Measurements from ENCODE around the gene F13A1.

GRCh38 chr6:6196762-6197161, 123.7 kb downstream of the F13A1 start:
- TF ChIP-seq, protein P1, sequence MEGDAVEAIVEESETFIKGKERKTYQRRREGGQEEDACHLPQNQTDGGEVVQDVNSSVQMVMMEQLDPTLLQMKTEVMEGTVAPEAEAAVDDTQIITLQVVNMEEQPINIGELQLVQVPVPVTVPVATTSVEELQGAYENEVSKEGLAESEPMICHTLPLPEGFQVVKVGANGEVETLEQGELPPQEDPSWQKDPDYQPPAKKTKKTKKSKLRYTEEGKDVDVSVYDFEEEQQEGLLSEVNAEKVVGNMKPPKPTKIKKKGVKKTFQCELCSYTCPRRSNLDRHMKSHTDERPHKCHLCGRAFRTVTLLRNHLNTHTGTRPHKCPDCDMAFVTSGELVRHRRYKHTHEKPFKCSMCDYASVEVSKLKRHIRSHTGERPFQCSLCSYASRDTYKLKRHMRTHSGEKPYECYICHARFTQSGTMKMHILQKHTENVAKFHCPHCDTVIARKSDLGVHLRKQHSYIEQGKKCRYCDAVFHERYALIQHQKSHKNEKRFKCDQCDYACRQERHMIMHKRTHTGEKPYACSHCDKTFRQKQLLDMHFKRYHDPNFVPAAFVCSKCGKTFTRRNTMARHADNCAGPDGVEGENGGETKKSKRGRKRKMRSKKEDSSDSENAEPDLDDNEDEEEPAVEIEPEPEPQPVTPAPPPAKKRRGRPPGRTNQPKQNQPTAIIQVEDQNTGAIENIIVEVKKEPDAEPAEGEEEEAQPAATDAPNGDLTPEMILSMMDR (IDR thresholded peaks at IDR 0.05) = no peak
- TF ChIP-seq POLR2A (IDR thresholded peaks at IDR 0.05) = no peak
